HG03025 (cell line): Measurements from ENCODE around the gene HOXB5.

Experiments
- ATAC-seq: cut with Tn5 transposase; IDR thresholded peaks from one replicate; pipeline ENCODE4 v1.9.1; 2021; ENCODE audit warnings: mild to moderate bottlenecking, moderate library complexity; ENCODE audit not compliant: unreplicated experiment, low FRiP score

HOXB5 gene

DNA sequence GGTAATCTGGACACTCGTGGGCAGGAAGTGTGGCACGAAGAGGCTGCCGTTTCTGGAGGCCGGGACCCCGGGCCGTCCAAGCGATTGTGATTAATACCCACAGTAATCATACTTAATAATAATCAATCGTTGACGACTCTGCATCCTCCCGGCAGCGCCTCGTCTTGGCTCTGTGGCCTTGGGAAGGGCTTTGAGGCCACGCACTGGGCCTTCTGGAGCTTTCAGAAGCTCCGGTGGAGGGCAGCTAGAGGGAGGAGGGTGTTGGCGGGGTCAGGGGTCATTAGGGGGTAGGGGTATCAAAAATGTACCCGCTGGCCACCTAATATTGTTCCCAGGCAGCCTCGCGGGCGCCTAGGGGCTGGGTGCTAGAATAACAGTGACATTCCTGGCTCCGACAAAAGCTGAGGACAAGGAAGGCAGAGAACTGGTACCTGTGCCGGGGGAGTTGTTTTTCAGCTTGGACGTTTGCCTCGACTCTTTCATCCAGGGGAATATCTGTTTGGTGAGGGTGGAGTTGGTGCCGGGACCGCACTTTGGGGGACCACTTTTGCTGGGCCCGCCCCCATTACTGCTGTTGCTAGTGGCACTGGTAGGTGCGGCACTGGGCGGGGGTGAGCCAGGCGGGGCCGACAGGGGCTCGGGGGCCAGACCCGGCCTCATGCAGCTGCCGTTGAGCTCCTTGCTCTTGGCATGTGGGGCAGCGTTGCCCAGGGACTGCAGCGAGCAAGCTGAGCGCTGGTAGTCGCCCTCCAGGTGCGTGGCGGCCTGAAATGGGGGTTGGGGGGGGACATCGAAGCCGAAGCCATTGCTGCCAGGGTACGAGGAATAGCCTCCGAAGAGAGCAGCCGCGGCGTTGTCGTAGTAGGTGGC is 41.7 kb downstream of the HOXB5 start:
- no peak for ATAC-seq

DNA sequence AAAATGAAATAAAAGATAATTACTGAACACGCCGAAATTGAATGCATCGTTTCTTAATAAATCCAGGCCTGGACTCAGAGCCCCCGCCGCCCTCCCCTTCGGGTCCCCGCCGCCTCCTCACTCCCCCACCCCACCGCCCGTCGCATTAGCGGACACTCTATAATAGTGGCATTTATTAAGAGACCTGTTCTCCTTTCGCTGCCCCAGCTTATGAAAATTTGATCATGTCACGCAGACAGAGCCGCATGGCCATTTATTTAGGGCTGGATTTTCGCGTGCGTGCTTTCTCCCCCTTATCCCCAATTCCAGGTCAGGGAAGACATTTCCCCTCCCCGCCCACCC is 42.4 kb downstream of the HOXB5 start:
- ATAC-seq: no peak

DNA sequence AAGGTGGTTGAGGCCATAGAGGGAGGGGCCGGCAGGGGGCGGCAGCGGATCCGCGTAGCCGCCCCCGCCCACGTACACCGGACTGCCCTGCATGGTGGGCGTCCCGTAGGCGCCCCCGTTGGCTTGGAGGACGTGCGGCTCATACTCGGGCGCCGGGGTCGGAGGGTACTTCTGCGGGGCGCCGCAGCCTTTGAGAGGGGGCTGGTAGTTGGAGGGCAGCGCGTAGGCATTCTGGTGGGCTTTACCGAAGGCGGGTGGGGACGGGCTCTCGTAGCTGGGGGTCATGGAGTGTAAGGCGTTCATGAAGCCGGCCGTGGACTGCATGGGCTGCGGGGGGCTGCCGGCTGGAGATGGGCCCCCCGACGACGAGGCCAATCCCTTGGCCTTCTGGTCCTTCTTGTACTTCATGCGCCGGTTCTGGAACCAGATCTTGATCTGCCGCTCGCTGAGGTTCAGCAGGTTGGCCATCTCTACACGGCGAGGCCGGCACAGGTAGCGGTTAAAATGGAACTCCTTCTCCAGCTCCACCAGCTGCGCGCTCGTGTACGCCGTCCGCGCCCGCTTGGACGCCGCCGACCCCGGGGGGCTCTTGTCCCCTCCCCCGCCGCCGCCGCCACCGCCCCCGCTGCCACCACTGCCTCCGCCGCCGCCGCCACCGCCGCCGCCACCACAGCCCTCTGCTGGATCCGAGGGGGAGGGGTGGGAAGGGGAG is 42.9 kb downstream of the HOXB5 start:
- ATAC-seq: no peak

DNA sequence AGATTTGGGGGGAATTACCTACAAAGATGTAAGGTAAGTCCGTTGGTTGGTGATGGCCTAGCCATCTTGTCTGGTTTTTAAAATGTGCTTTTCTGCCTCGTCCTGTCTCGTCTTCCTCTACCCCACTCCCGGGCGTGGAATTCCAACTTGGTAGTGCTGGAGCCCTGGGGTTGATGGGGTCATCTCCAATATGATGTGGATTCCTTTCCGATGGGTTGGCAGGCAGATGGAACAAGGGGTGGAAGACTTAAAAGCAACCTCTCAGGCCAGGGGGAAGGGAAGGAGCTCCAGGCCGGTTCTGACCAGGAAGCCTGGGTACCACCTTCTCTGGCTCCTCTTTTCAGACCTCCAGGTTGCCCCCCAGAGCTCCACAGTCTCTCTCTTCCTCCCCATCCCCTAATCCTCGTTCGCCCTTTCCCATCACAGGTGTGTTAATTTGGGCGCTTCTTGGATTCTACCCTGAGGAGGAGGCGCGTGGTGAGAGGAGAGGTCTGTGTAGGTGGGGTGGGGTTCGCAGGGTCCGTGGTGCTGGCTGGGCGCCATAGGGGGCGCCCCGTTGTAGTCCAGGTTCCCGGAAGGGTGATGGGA is 43.6 kb downstream of the HOXB5 start:
- no peak for ATAC-seq

DNA sequence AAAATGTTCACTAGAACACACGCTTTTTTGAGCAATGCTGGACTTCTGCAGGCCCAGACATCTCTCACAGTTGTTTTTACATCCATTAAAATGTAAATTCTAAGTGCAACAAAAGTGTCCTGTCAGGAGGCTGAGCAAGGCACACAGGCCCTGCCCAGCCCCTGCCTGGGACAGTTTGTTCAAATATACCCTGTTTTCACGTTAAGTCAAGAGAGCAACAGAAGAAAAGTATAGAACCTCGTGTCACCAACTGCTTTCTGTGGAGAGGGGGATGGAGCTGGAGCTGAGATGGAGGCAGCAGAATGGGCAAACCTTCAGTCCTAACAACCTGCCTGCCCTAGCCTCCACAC is 44.3 kb downstream of the HOXB5 start:
- no peak for ATAC-seq

DNA sequence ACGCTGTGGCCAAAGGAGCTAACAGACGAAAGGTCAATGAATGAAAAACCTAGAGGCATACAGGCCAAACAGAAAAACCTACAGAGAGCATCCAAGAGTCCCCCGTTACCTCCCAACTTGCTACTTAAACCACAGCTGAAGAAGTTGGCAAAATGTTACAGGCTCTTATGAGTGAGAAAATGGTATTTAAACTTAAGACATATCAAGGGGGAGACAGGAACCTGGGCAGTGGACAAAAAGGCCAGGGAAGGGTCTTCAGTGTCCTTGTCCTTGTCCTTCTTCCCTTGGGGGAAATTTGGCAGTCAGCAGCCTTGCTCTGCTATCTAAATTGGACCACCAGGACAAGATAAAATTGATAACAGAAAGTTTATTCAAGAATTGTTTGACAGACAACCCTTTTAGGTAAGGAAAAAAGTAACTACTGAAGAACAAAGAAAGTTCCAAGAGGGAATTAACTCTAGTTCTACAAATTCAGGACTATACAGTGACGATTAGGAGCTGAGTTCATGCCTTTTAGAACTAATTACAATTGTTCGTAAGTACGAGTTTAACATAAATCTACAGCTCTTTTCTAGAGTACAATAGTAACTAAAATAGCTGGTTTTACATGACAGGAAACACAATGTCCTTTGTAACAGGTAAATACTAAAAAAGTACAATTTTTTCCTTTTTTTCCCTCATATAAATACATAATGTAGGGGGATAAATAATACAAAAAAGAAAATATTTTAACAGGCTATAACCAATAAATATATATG is 44.9 kb downstream of the HOXB5 start:
- no peak for ATAC-seq

DNA sequence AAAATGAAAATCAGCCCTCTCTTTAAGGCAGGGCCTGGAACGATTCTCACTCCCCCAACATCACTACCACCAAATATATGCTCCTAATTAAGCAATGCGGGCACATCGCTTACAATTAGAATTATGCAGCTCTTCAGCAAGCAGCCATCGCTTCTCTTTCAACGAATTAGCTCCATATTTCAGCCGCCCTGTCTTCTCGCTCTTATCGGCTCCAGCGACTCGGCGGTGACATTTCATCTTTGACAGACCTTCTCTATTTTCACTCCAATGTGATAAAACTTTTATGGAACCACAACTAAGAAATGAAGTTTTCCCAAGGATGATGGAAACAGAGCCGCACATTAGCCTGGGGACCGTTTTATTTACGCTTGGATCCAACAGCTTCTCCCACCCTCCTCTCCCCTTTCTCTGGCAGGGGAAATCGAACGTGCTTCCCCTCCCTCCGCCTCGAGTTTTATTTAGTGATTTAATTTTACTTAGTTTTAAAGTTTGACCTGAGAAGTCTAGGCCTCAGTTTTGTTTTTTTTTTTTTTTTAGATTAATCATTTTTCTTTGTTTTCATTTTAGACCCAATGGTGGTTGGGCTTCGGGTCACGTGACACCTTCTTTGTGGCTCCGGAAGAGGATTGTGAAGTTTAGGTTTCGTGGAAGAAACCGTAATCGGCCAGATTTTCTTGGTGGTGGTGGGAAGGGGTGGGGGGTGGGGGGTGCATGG is 45.6 kb downstream of the HOXB5 start:
- no peak for ATAC-seq

DNA sequence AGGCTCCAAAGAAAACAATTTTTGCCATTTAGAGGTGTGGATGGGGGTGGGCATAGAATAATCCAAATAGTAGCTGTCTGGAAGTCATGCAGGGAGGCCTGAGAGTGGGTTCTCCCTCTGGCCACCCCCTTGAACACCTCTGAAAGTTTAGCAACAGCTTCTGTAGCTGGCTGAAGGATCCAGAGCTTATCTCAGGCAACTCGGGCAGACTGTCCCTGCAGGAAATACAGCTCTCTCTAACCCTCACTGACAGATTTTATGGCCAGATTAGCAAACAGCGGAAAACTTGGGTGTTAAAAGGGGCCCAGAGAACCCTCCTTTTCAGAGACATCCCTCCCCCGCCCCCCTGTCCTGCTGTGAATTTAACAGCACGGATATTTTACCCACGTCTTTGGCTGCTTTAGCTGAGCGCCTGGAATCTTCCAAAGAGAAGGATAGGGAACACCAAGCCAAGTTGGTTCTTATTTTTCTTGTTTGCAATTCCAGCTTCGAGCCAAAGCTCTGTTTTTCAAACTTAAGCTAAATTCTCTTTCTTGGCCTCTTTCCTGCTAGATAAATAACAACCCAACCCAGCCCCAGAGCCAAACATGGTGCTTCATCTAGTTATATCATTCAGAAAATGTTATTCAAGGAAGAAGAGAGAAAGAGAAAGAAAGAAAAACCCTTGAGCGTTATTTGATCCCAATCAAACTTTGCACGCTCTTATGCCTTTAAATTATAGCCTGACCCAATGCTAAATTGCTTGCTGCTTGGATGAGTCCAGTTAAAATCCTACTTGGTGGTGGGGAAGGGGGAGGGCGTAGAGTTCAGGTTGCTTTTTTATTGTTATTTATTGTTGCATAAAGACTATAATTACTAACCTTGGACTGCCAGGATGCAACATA is 46.4 kb downstream of the HOXB5 start:
- ATAC-seq: no peak

DNA sequence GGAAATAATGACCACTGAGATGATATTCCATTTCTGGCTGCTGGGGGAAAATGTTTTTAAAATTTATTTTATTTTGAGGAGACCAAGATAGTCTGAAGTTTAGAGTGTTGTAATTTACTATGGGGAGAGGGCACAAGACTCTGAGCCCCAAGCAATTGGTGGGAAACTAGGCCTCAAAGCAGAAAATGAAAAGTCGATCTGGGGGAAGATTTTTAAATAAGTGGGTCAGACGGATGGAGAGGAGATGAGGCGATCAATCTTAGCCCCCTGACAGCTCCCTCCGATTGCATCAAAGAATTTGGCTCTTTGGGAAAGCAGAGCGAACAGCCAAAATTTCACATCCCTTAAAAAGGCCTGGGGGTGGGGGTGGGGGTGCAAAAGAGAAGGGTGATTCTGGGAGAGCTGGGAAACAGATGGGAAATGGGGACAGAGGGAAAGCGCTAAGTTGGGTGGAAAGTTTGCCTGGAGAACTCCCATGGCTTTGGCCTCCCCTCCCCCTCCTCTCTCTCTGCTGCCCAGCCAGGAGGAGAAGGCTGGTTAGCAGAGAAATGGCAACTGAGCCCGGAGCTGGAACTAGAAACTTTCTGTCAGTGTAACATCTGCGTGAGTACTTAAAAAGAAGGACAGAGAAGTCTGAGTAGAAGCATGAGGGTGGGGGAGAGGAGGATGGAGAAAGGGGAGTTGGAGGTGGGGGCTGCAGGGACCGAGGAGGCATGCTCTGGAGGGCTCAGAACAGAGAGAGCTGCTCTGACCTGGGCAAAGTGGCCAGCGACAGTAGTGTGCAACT is 47.2 kb downstream of the HOXB5 start:
- ATAC-seq: no peak

DNA sequence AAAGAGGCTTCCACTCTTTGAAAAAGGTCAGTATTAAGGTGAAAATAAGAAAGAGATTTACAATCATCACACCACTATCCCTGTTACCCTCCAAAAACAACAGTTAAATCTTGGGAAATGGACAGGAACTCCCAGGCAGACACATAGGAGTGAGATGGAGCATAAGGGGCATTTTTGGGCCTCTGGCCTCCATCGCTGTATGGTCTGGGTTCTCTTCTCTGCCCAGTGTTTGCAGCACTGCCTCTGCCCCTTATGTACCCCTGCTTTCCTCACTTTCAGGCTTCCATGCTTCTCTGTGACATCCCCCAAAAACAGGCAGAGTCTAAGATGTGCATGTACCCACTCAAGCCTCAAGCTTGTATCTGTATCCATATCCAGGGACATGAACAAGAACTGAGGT is 48.0 kb downstream of the HOXB5 start:
- ATAC-seq: no peak

DNA sequence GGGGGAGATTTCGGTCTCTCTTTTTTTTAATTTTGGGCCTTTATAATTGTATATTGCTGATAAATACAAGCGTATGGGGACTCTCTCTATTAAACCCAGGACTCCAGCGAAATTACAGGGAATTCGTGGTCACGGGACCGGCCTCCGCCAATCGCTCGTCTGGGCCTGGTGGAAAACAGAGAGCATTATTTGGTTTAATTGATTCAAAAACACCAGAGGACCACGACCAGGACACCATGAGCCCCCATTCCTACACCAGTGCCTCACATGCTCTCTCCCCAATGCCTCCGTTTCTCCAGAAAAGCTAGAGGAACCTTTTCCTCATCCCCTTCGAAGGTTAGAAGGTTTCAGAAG is 48.6 kb downstream of the HOXB5 start, which contains the start of gene HOXB2:
Gene HOXB2 (minus strand): TSS at position 88 of the 354 bp plus-strand sequence. CDS start 198 bp downstream, outside the sequence.
- ATAC-seq: no peak

DNA sequence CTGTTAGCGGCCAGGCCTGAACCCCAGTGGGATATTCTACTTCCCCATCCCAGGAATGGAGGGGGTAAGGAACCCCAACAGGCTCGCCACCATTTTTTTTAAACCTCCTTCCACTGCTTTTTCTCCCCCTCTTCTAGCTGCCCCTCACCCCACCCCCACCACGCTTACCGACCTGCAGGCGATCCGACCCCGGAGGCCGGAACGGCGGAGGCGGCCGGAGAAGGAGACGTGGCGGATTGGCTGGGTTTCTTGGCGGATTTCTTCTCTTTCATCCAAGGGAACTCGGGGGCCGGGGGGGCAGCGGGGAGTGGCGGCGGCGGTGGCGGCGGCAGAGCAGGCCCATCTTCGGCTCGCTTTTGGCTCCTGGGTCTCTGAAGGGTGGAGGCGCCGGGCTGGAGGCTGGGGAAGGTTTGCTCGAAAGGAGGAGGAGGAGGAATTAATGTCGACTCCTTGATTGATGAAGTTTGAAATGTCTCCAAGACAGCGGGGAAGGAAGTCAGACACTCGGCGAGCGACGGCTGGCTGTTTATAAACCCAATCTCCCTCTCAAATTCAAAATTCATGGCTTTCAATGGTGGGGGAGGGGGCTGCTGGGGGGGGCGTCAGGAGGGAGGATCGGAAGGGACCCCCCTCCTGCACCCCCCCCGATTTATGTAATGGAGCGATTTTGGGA is 49.1 kb downstream of the HOXB5 start:
- no peak for ATAC-seq

DNA sequence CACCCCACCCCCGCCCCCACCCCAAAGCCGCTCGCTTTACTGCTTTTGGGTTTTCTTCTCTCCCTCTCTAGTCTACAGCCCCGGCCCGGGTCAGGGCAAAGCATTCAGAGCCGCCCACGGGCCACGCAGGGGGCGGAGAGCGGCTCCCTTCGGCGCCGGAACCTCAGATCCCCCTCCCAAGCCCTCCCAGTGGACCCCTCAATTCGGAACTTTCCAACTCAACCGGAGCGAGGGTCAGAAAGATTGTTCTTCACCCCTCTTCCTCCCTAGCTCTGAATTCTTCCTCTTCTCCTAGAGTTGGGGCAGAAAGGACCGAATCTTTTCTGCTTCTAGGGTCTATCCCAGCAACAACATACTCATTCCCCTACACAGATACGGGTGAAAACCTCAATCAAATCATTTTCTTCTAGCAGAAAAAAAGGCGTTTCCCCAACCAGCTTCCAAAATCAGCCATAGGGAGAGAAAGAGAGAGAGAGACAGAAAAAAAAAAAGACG is 49.7 kb downstream of the HOXB5 start:
- no peak for ATAC-seq

DNA sequence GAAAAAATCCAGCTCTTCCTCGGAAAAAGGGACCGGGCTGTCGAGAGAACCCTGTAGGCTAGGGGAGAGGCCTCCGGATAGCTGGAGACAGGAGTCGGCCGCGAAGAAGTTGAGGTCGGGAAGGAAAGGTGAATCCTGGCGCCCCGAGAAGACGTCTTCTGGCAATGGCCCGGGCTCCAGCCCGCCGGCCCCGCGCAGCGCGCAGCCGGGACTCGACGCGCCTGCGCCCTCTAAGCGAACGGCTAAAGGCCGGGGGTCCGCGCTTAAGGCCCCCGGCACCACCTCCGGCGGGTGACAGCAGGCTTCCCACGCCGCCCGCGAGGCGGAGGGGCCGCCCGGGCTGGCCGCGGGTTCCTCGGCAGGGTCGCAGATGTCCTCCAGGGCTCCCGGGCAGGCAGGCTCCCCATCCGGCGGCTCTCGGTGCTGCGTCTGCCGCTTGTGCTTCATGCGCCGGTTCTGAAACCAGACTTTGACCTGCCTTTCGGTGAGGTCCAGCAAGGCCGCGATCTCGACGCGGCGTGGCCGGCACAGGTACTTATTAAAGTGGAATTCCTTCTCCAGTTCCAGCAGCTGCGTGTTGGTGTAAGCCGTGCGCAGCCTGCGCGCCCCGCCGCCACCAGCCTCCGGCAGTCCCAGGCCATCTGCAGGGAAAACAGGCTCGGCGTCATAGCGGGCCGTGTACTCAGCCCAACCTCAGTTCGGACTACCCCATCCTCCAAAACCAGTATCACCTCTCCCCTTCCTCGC is 50.3 kb downstream of the HOXB5 start:
- no peak for ATAC-seq

DNA sequence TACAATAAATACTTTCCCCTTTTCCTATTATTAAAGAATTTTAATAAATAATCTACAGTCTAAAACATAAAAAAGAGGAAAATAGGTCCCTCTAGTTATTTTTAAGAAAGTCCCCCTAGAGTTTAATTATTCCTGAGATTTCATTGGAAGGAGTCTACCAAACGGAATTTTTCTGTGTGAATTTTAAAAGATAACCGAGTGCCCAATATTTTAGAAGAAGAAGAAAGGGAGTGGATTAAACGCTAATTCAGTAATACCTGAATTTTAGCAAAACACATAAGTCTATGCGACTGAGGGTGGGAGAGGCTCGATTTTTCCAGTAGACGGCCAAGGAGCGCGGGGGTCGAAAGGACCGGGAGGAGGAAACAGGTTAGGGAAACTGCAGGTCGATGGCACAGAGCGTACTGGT is 50.9 kb downstream of the HOXB5 start:
- no peak for ATAC-seq

DNA sequence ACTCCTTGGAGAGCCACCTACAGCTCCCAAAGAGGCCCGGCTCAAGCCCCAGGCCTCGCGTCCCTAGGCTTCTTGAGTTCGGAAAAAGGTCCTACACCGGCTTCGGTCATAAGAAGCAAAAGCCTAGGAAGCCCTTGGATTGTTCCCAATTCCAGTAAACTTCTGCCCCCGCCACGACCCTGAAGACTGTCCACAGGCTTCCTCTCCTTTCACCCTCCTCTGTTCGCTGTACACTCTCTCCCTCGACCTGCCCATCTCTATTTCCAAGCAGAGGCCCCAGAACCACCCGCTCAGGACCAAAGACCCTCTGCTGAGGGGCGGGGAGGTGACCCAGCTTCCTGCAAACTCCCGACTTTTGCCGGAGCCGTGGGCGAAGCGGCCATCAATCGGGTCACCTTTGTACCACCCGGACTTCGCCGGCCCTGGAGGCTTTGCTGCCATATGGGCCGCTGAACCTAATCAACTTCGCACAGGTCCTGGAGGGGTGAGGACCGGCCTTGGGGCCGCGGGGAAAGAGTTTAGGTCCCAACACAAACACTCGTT is 51.4 kb downstream of the HOXB5 start:
- ATAC-seq: no peak

DNA sequence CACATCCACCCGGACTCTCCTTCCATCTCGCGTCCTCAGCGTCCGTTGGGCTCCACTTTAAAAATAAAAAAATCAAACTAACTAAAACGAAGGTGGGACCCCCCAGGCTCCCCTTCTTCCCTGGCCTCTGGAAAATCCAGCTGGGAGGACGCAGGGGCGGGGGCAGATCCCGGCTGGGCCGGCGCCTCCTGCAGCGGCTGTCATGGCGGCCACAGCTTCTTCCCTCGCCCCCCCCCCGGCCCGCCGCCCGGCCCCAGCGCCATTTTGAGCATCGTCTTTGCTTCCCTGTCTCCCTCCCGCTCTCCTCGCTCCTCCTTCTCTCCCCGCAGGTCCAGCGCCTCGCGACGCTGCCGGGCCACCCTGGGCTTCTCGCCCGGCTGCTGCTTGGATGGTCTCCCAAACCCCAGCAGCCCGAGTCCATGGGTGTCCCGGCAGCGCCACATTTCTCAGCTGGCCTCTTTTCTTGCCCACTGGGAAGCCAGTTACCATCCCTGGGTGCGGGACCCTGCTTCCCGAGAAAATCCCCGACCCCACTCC is 51.9 kb downstream of the HOXB5 start:
- ATAC-seq: no peak
